B cell (primary cell): Measurements from ENCODE around the gene DNAH2. TPM values are rescaled to one million over a fixed set of nuclear protein-coding genes. Genes with fewer than 3 reads are reported as not detected.

Experiments used
- ATAC-seq: fragments of 200-7000 bp; cut with Tn5 transposase; one replicate; pipeline ENCODE4 v1.10.0; 2021; ENCODE audit warnings: low read depth, mild to moderate bottlenecking, moderate number of reproducible peaks, moderate library complexity
- CTCF ChIA-PET: fragments of 350-600 bp; sonication (Branson Sonifier 250); formaldehyde crosslinking; loops from one replicate; lab custom pipeline; 2021; ENCODE audit warnings: antibody characterized with exemption, inconsistent platforms; lab: Charles Lee
- POLR2A ChIA-PET: fragments of 350-600 bp; sonication (Branson Sonifier 250); formaldehyde crosslinking; loops from one replicate; lab custom pipeline; 2021; ENCODE audit warnings: antibody characterized with exemption; lab: Charles Lee
- DNase-seq: peaks from one replicate; pipeline ENCODE4 v3.0.0; 2013
- H2AFZ ChIP-seq: 2 replicates; pipeline ENCODE4 v1.6.1; 2012; ENCODE audit warnings: mild to moderate bottlenecking, low read depth, low read length; ENCODE audit not compliant: insufficient read depth, poor library complexity, severe bottlenecking
- H3K27ac ChIP-seq, 2 donors: 1 replicate in 1 of 2; 2 replicates in 1 of 2; pipeline ENCODE4 v1.5.1; 2012 to 2013; ENCODE audit warnings: low read length in 2 of 2, mild to moderate bottlenecking in 2 of 2, moderate library complexity in 1 of 2
- H3K27me3 ChIP-seq, 4 experiments: fragments of 200-600 bp in 1 of 4; sonication (generic) in 1 of 4; replicated peaks in 1 of 4; 1 replicate in 2 of 4; 2 replicates in 2 of 4; pipeline versions ENCODE4 v1.6.1 to v1.7.0; 2013 to 2016; ENCODE audit warnings: low read length in 3 of 4, mild to moderate bottlenecking in 2 of 4, mixed read lengths in 1 of 4, moderate library complexity in 1 of 4; ENCODE audit not compliant: insufficient read depth in 4 of 4, control insufficient read depth in 3 of 4; ENCODE audit errors: control extremely low read depth in 1 of 4
- H3K36me3 ChIP-seq, 2 experiments: replicated peaks in 1 of 2; 1 replicate in 1 of 2; 2 replicates in 1 of 2; pipeline versions ENCODE4 v1.6.1 to v1.7.1; 2013; ENCODE audit warnings: low read length in 1 of 2; ENCODE audit not compliant: insufficient read depth in 2 of 2, control insufficient read depth in 1 of 2; ENCODE audit errors: control extremely low read depth in 1 of 2, extremely low read depth in 1 of 2
- H3K4me1 ChIP-seq, 2 donors: fragments of 200-600 bp in 1 of 2; sonication (generic) in 1 of 2; 1 replicate in 1 of 2; 2 replicates in 1 of 2; pipeline versions ENCODE4 v1.5.1 to v1.6.1; 2013 to 2017; ENCODE audit warnings: low read length in 2 of 2; ENCODE audit not compliant: control insufficient read depth in 2 of 2, insufficient read depth in 2 of 2
- H3K4me2 ChIP-seq: replicated peaks from 2 replicates; pipeline ENCODE3; 2012; ENCODE audit warnings: mild to moderate bottlenecking, low read depth, low read length; ENCODE audit not compliant: poor library complexity, severe bottlenecking
- H3K4me3 ChIP-seq, 5 experiments: fragments of 200-600 bp in 1 of 5; sonication (generic) in 1 of 5; 1 replicate in 3 of 5; 2 replicates in 2 of 5; pipeline versions ENCODE4 v1.5.1 to v1.7.0; 2011 to 2016; ENCODE audit warnings: low read length in 4 of 5, mild to moderate bottlenecking in 4 of 5, low read depth in 2 of 5, control low read depth in 1 of 5, moderate library complexity in 1 of 5; ENCODE audit not compliant: insufficient read depth in 1 of 5; ENCODE audit errors: control extremely low read depth in 1 of 5, extremely low read depth in 1 of 5
- H3K79me2 ChIP-seq: fragments of 200-600 bp; sonication (generic); one replicate; pipeline ENCODE4 v1.6.0; 2016; ENCODE audit warnings: low read length; ENCODE audit not compliant: control insufficient read depth, insufficient read depth
- H3K9ac ChIP-seq: fragments of 200-600 bp; sonication (generic); 2 replicates; pipeline ENCODE4 v1.6.1; 2017; ENCODE audit warnings: mild to moderate bottlenecking, low read length, moderate library complexity
- H3K9me3 ChIP-seq, 3 donors: one replicate each; pipeline versions ENCODE4 v1.6.1 to v1.7.1; 2013; ENCODE audit warnings: low read length in 2 of 3; ENCODE audit not compliant: control insufficient read depth in 2 of 3, insufficient read depth in 1 of 3; ENCODE audit errors: control extremely low read depth in 1 of 3
- H4K20me1 ChIP-seq: 2 replicates; pipeline ENCODE4 v1.6.0; 2012; ENCODE audit warnings: mild to moderate bottlenecking, low read length; ENCODE audit not compliant: insufficient read depth, control insufficient read depth, poor library complexity, severe bottlenecking
- H3K27ac Mint-ChIP-seq: one replicate; pipeline ENCODE4 v1.8.0; 2021; ENCODE audit warnings: mixed read lengths
- H3K27me3 Mint-ChIP-seq: one replicate; pipeline ENCODE4 v1.8.0; 2021; ENCODE audit warnings: mixed read lengths
- H3K4me1 Mint-ChIP-seq: one replicate; pipeline ENCODE4 v1.8.0; 2021; ENCODE audit warnings: mixed read lengths
- H3K4me3 Mint-ChIP-seq: one replicate; pipeline ENCODE4 v1.8.0; 2021; ENCODE audit warnings: mixed read lengths
- H3K9me3 Mint-ChIP-seq: one replicate; pipeline ENCODE4 v1.8.0; 2022; ENCODE audit warnings: mixed read lengths; ENCODE audit not compliant: insufficient read depth
- CTCF ChIP-seq: fragments of 200-600 bp; IDR thresholded peaks from one replicate; pipeline ENCODE4 v1.8.0; 2022; ENCODE audit warnings: antibody characterized with exemption, mild to moderate bottlenecking
- EZH2 ChIP-seq: IDR thresholded peaks from 2 replicates; pipeline ENCODE4 v1.6.1; 2012; ENCODE audit warnings: borderline replicate concordance, low read depth, mild to moderate bottlenecking, moderate library complexity, low read length; ENCODE audit not compliant: insufficient read depth, poor library complexity, severe bottlenecking
- WGBS: methylation state at CpG from one replicate; pipeline ENCODE4 v1.1.5; 2013; ENCODE audit warnings: missing lambda C conversion rate; ENCODE audit not compliant: insufficient coverage; 5-methylcytosine and 5-hydroxymethylcytosine counted together
- intact Hi-C: fragments of 100-400 bp; cut with micrococcal nuclease; formaldehyde crosslinking; loops from one replicate; pipeline ENCODE4 v1.10.0; 2022
- polyA plus RNA-seq: library from polyadenylated mRNA; depleted of rRNA; stranded (reverse); fragments of >200 nt; gene quantifications from 2 replicates; pipeline ENCODE4 v1.2.3, GENCODE V29; 2012
- total RNA-seq, 2 donors: library from RNA; stranded (reverse); fragments of 120-200 nt in 1 of 2; gene quantifications; 1 replicate in 1 of 2; 2 replicates in 1 of 2; pipeline versions ENCODE4 v1.2.3 to v1.2.4, GENCODE V29; 2013 to 2022

DNAH2 gene
- total and polyA plus RNA-seq, 2 donors (not counting 1 experiment from before 2014, with no cell fraction given) = 0.03 TPM; not detected in 1

- Histone ChIP-seq H3K4me1 (no peaks in the 10 kb centered on the region), H4K20me1 (no peaks in the 10 kb centered on the region), H3K4me3 (no peak overlapping the region), H3K27me3 (no peaks in the 10 kb centered on the region), H3K79me2 (no peaks in the 10 kb centered on the region), H3K9ac (no peak overlapping the region), H3K4me2 (no peak overlapping the region), H3K9me3 (no peaks in the 10 kb centered on the region), H3K27ac (no peak overlapping the region), H2AFZ (no peak overlapping the region), H3K36me3 (no peaks in the 10 kb centered on the region)
- ChIA-PET CTCF (interaction anchor here (0.9 to 3.0 kb wide), 14 partner anchors 10 to 235 kb away, joined by 3 to 17 read pairs (median 6); no protein-coding TSS in a partner anchor), POLR2A (interaction anchor here (1.0 kb wide), 1 partner anchor 11 kb away, joined by 3 read pairs; no protein-coding TSS in a partner anchor)
- Mint-ChIP-seq H3K9me3 (no peaks in the 10 kb centered on the region), H3K27ac (no peak overlapping the region), H3K27me3 (peaks cover 16% of the 10 kb centered on the region), H3K4me1 (no peaks in the 10 kb centered on the region), H3K4me3 (no peak overlapping the region)
- ATAC-seq (no peak), DNase-seq (no peak)
- no peak for TF ChIP-seq CTCF
- no peak for TF ChIP-seq EZH2
- 84% methylated on average over 13 of the region's 14 CpGs for WGBS
- intact Hi-C loops = loop anchor here (1.0 kb wide), 5 partner anchors 12 to 235 kb away; partner anchors contain the start of gene KDM6B
Observed at GRCh38 chr17:7822126-7822525, 104.6 kb downstream of the DNAH2 start.

- ChIA-PET POLR2A (no interaction called here), CTCF (interaction anchor here (0.9 to 2.2 kb wide), 14 partner anchors 9 to 296 kb away, joined by 3 to 11 read pairs (median 5); partner anchors contain the start of gene NAA38)
- 96% methylated on average over 20 of the region's 20 CpGs for WGBS
- no peak overlapping the region for H3K4me3 Mint-ChIP-seq
- H3K9ac ChIP-seq = no peak overlapping the region
- H3K27me3 ChIP-seq = no peaks in the 10 kb centered on the region
- ATAC-seq (no peak), DNase-seq (no peak)
- TF ChIP-seq EZH2 = no peak
- TF ChIP-seq CTCF = no peak
- H3K4me3 ChIP-seq = no peak overlapping the region
- no peaks in the 10 kb centered on the region for H3K9me3 Mint-ChIP-seq
- no peak overlapping the region for H3K4me2 ChIP-seq
- H3K79me2 ChIP-seq = no peaks in the 10 kb centered on the region
- no peaks in the 10 kb centered on the region for H3K4me1 Mint-ChIP-seq
- H3K27ac Mint-ChIP-seq = no peak overlapping the region
- intact Hi-C loops = no loop called here
- no peaks in the 10 kb centered on the region for H3K9me3 ChIP-seq
- no peaks in the 10 kb centered on the region for H3K4me1 ChIP-seq
- no peaks in the 10 kb centered on the region for H3K36me3 ChIP-seq
- H4K20me1 ChIP-seq = no peaks in the 10 kb centered on the region
- H2AFZ ChIP-seq = no peak overlapping the region
- peaks cover 16% of the 10 kb centered on the region for H3K27me3 Mint-ChIP-seq
- H3K27ac ChIP-seq = no peak overlapping the region
Observed at GRCh38 chr17:7823581-7824001, 106.0 kb downstream of the DNAH2 start.
